ENCODE data around the gene SLC7A7.

The SLC7A7 gene

GRCh38 chr14:22774011-22774706 lies 41.1 kb downstream of the SLC7A7 start:
- no peaks in the 10 kb centered on the region for H3K4me1 ChIP-seq (ENCODE audit: control insufficient read depth, low read depth, low read length)
- H3K9me3 ChIP-seq (ENCODE audit: control insufficient read depth, low read depth, low read length), result no peaks in the 10 kb centered on the region
- H3K27me3 ChIP-seq (ENCODE audit: control insufficient read depth, insufficient read depth, low read length), result no peaks in the 10 kb centered on the region
- H3K4me3 ChIP-seq (ENCODE audit: low read length), result no peak overlapping the region
- peaks cover 42% of the 10 kb centered on the region for H3K36me3 ChIP-seq (ENCODE audit: control insufficient read depth, low read depth, low read length)
- no peak overlapping the region for H3K27ac ChIP-seq (ENCODE audit: low read length)
- H3K9ac ChIP-seq (ENCODE audit: low read length), result no peak overlapping the region

- no peak overlapping the region for H3K4me3 ChIP-seq (ENCODE audit: low read length)
Measured at GRCh38 chr14:22773162-22774010, 41.8 kb downstream of the SLC7A7 start.

GRCh38 chr14:22772725-22773124 lies 42.5 kb downstream of the SLC7A7 start:
- Histone ChIP-seq H3K36me3 (ENCODE audit: control insufficient read depth, low read depth, low read length) (peaks cover 52% of the 10 kb centered on the region), H3K27me3 (ENCODE audit: control insufficient read depth, insufficient read depth, low read length) (no peaks in the 10 kb centered on the region), H3K4me3 (ENCODE audit: low read length) (no peak overlapping the region), H3K27ac (ENCODE audit: low read length) (no peak overlapping the region), H3K4me1 (ENCODE audit: control insufficient read depth, low read depth, low read length) (peaks cover 2% of the 10 kb centered on the region), H3K9me3 (ENCODE audit: control insufficient read depth, low read depth, low read length) (no peaks in the 10 kb centered on the region), H3K9ac (ENCODE audit: low read length) (no peak overlapping the region)

More at GRCh38 chr14:22773162-22774010, 41.8 kb downstream of the SLC7A7 start:
- Histone ChIP-seq H3K36me3 (ENCODE audit: control insufficient read depth, low read depth, low read length) (peaks cover 48% of the 10 kb centered on the region), H3K4me1 (ENCODE audit: control insufficient read depth, low read depth, low read length) (no peaks in the 10 kb centered on the region), H3K27ac (ENCODE audit: low read length) (no peak overlapping the region), H3K9ac (ENCODE audit: low read length) (no peak overlapping the region), H3K9me3 (ENCODE audit: control insufficient read depth, low read depth, low read length) (no peaks in the 10 kb centered on the region), H3K27me3 (ENCODE audit: control insufficient read depth, insufficient read depth, low read length) (no peaks in the 10 kb centered on the region)

GRCh38 chr14:22770481-22771187 lies 44.6 kb downstream of the SLC7A7 start:
- Histone ChIP-seq H3K27ac (ENCODE audit: low read length) (no peak overlapping the region), H3K27me3 (ENCODE audit: control insufficient read depth, insufficient read depth, low read length) (no peaks in the 10 kb centered on the region), H3K4me3 (ENCODE audit: low read length) (no peak overlapping the region), H3K4me1 (ENCODE audit: control insufficient read depth, low read depth, low read length) (peaks cover 10% of the 10 kb centered on the region), H3K9me3 (ENCODE audit: control insufficient read depth, low read depth, low read length) (no peaks in the 10 kb centered on the region), H3K9ac (ENCODE audit: low read length) (no peak overlapping the region), H3K36me3 (ENCODE audit: control insufficient read depth, low read depth, low read length) (peaks cover 52% of the 10 kb centered on the region)

GRCh38 chr14:22769369-22769768 lies 45.9 kb downstream of the SLC7A7 start:
- H3K27ac ChIP-seq (ENCODE audit: low read length), result no peak overlapping the region
- H3K4me3 ChIP-seq (ENCODE audit: low read length), result no peak overlapping the region
- H3K27me3 ChIP-seq (ENCODE audit: control insufficient read depth, insufficient read depth, low read length), result no peaks in the 10 kb centered on the region
- H3K9me3 ChIP-seq (ENCODE audit: control insufficient read depth, low read depth, low read length), result no peaks in the 10 kb centered on the region
- H3K36me3 ChIP-seq (ENCODE audit: control insufficient read depth, low read depth, low read length), result peaks cover 52% of the 10 kb centered on the region
- peaks cover 10% of the 10 kb centered on the region for H3K4me1 ChIP-seq (ENCODE audit: control insufficient read depth, low read depth, low read length)
- no peak overlapping the region for H3K9ac ChIP-seq (ENCODE audit: low read length)

- Histone ChIP-seq H3K9ac (ENCODE audit: low read length) (no peak overlapping the region), H3K4me1 (ENCODE audit: control insufficient read depth, low read depth, low read length) (peaks cover 10% of the 10 kb centered on the region), H3K27me3 (ENCODE audit: control insufficient read depth, insufficient read depth, low read length) (no peaks in the 10 kb centered on the region), H3K27ac (ENCODE audit: low read length) (no peak overlapping the region), H3K9me3 (ENCODE audit: control insufficient read depth, low read depth, low read length) (no peaks in the 10 kb centered on the region), H3K4me3 (ENCODE audit: low read length) (no peak overlapping the region), H3K36me3 (ENCODE audit: control insufficient read depth, low read depth, low read length) (peaks cover 52% of the 10 kb centered on the region)
Measured at GRCh38 chr14:22768947-22769346, 46.3 kb downstream of the SLC7A7 start.

- H3K4me1 ChIP-seq (ENCODE audit: control insufficient read depth, low read depth, low read length), result peaks cover 10% of the 10 kb centered on the region
- peak overlapping the region; percentile 98 for H3K9ac ChIP-seq (ENCODE audit: low read length)
- H3K27me3 ChIP-seq (ENCODE audit: control insufficient read depth, insufficient read depth, low read length), result no peaks in the 10 kb centered on the region
- peak overlapping the region; percentile 99 for H3K27ac ChIP-seq (ENCODE audit: low read length)
- H3K36me3 ChIP-seq (ENCODE audit: control insufficient read depth, low read depth, low read length), result peaks cover 38% of the 10 kb centered on the region
- H3K9me3 ChIP-seq (ENCODE audit: control insufficient read depth, low read depth, low read length), result no peaks in the 10 kb centered on the region
- H3K4me3 ChIP-seq (ENCODE audit: low read length), result peak overlapping the region; percentile 91
Measured at GRCh38 chr14:22767323-22767589, 48.0 kb downstream of the SLC7A7 start.

GRCh38 chr14:22766457-22767322 lies 48.5 kb downstream of the SLC7A7 start, which contains the start of gene OXA1L:
TSS of gene OXA1L (plus strand) at chr14:22766688. CDS start at chr14:22766702, 14 bp downstream.
- Histone ChIP-seq H3K36me3 (ENCODE audit: control insufficient read depth, low read depth, low read length) (peaks cover 35% of the 10 kb centered on the region), H3K4me3 (ENCODE audit: low read length) (peak within 1 kb of the TSS; percentile 91), H3K27me3 (ENCODE audit: control insufficient read depth, insufficient read depth, low read length) (no peaks in the 10 kb centered on the region), H3K27ac (ENCODE audit: low read length) (peak within 1 kb of the TSS; percentile 99), H3K4me1 (ENCODE audit: control insufficient read depth, low read depth, low read length) (peaks cover 10% of the 10 kb centered on the region), H3K9ac (ENCODE audit: low read length) (peak within 1 kb of the TSS; percentile 98), H3K9me3 (ENCODE audit: control insufficient read depth, low read depth, low read length) (no peaks in the 10 kb centered on the region)

GRCh38 chr14:22764382-22764781 lies 50.9 kb downstream of the SLC7A7 start:
- Histone ChIP-seq H3K9ac (ENCODE audit: low read length) (no peak overlapping the region), H3K4me1 (ENCODE audit: control insufficient read depth, low read depth, low read length) (peaks cover 10% of the 10 kb centered on the region), H3K27ac (ENCODE audit: low read length) (no peak overlapping the region), H3K27me3 (ENCODE audit: control insufficient read depth, insufficient read depth, low read length) (no peaks in the 10 kb centered on the region), H3K4me3 (ENCODE audit: low read length) (no peak overlapping the region), H3K9me3 (ENCODE audit: control insufficient read depth, low read depth, low read length) (no peaks in the 10 kb centered on the region), H3K36me3 (ENCODE audit: control insufficient read depth, low read depth, low read length) (peaks cover 12% of the 10 kb centered on the region)

- Histone ChIP-seq H3K4me1 (ENCODE audit: control insufficient read depth, low read depth, low read length) (peaks cover 4% of the 10 kb centered on the region), H3K27ac (ENCODE audit: low read length) (no peak overlapping the region), H3K36me3 (ENCODE audit: control insufficient read depth, low read depth, low read length) (no peaks in the 10 kb centered on the region), H3K9ac (ENCODE audit: low read length) (no peak overlapping the region), H3K4me3 (ENCODE audit: low read length) (no peak overlapping the region), H3K9me3 (ENCODE audit: control insufficient read depth, low read depth, low read length) (no peaks in the 10 kb centered on the region), H3K27me3 (ENCODE audit: control insufficient read depth, insufficient read depth, low read length) (no peaks in the 10 kb centered on the region)
Measured at GRCh38 chr14:22761734-22762133, 53.5 kb downstream of the SLC7A7 start.
